ENCODE measurements around the gene GUCD1.

GUCD1 gene

DNA sequence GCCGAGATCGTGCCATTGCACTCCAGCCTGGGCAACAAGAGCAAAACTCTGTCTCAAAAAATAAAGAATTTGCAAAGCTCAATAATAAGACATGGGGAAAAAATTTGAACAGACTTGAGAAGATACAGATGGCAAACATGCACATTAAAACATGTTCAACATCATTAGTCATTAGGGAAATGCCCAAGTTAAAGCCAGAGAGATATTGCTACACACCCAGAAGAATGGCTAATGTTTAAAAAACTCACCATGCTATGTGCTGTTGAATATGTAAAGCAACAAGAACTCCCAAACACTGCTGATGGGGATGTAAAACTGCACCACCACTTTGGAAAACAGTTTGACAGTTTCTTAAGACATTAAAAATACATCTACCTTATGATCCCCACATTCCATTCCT, 25.3 kb upstream of the GUCD1 start:
- no peak overlapping the region for H3K27ac ChIP-seq
- no peak for TF ChIP-seq ZFX (IDR thresholded peaks at IDR 0.05)
- TF ChIP-seq, protein P1, sequence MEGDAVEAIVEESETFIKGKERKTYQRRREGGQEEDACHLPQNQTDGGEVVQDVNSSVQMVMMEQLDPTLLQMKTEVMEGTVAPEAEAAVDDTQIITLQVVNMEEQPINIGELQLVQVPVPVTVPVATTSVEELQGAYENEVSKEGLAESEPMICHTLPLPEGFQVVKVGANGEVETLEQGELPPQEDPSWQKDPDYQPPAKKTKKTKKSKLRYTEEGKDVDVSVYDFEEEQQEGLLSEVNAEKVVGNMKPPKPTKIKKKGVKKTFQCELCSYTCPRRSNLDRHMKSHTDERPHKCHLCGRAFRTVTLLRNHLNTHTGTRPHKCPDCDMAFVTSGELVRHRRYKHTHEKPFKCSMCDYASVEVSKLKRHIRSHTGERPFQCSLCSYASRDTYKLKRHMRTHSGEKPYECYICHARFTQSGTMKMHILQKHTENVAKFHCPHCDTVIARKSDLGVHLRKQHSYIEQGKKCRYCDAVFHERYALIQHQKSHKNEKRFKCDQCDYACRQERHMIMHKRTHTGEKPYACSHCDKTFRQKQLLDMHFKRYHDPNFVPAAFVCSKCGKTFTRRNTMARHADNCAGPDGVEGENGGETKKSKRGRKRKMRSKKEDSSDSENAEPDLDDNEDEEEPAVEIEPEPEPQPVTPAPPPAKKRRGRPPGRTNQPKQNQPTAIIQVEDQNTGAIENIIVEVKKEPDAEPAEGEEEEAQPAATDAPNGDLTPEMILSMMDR (conservative IDR thresholded peaks at IDR 0.05) = no peak

- TF ChIP-seq ZFX (IDR thresholded peaks at IDR 0.05) = no peak
- TF ChIP-seq, protein P1 (conservative IDR thresholded peaks at IDR 0.05) = no peak
- no peak overlapping the region for H3K27ac ChIP-seq
These were observed 24.3 kb upstream of the GUCD1 start for GRCh38 chr22:24579258-24579601.

- no peak for TF ChIP-seq ZFX (IDR thresholded peaks at IDR 0.05)
- TF ChIP-seq, protein P1 (conservative IDR thresholded peaks at IDR 0.05) = no peak
- peak overlapping the region; percentile 51 for H3K27ac ChIP-seq
These were observed 23.7 kb upstream of the GUCD1 start for GRCh38 chr22:24578355-24579257.

DNA sequence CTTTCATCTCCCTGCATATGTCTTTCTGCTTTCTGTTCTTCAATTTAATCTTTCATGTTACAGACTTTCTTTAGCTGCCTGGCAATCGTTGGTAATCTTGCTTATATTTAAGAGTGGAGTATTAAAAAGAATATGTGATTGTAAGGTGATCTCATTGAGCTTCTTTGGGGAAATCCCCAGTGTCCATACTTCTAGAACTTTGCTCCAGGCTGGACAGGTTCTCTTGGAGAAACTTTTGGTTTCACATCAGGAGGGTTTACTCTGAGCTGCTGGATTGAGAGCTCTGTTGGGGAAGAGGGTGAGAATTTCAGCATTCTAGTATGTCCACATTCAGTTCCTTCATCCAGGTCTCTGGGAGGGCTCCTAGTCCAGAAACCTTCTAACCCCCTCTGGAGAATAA, 21.8 kb upstream of the GUCD1 start:
- H3K27ac ChIP-seq = no peak overlapping the region
- TF ChIP-seq, protein P1 (conservative IDR thresholded peaks at IDR 0.05) = no peak
- no peak for TF ChIP-seq ZFX (IDR thresholded peaks at IDR 0.05)

GRCh38 chr22:24571266-24571665, 16.3 kb upstream of the GUCD1 start:
- TF ChIP-seq, protein P1 (conservative IDR thresholded peaks at IDR 0.05) = no peak
- no peak for TF ChIP-seq ZFX (IDR thresholded peaks at IDR 0.05)
- peak overlapping the region; percentile 5; the same call in 1 of the 2 replicates for H3K27ac ChIP-seq

DNA sequence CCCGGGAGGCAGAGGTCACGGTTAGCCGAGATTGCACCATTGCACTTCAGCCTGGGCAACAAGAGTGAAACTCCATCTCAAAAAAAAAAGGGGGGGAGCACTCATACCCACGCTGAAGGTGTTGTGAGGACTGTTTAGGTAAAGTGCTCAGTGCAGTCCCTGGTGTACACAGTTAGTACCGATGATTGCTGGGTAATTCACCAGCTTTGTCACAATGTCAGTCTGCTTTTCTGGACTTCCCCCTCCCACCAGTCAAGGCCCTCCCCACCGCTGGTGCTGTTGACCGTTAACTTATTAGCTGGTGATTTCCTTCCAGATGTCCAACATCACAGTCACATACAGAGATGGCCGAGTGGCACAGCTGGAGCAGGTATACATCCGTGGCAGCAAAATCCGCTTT, 12.7 kb upstream of the GUCD1 start:
- TF ChIP-seq, protein P1 (conservative IDR thresholded peaks at IDR 0.05) = no peak
- TF ChIP-seq ZFX (IDR thresholded peaks at IDR 0.05) = no peak
- no peak overlapping the region for H3K27ac ChIP-seq

- TF ChIP-seq ZFX (IDR thresholded peaks at IDR 0.05) = no peak
- TF ChIP-seq, protein P1 (conservative IDR thresholded peaks at IDR 0.05) = no peak
- no peak overlapping the region for H3K27ac ChIP-seq
These were observed 12.1 kb upstream of the GUCD1 start for GRCh38 chr22:24566899-24567511.

Data from C4-2B (cell line).